Posterior cingulate gyrus (tissue), 11 donors: Measurements from ENCODE around the gene CERS3.

Experiments
- DNase-seq, 10 donors: peaks; one replicate each; pipeline versions ENCODE4 v3.0.0 to v3.0.0-alpha.2; 2020 to 2021; ENCODE audit warnings: mixed read lengths in 3 of 10
- intact Hi-C: fragments of 100-400 bp; cut with DNase I; formaldehyde crosslinking; loops from one replicate; pipeline ENCODE4 v1.15.1; 2023

CERS3 gene

GRCh38 chr15:100528833-100529428 lies at the start of gene CERS3:
Gene CERS3, minus strand, starts transcription at chr15:100528950. Its CDS starts 27,101 bp downstream, at chr15:100501849.
- intact Hi-C loops = no loop called here
- no peak for DNase-seq

GRCh38 chr15:100573526-100573925 lies 44.8 kb upstream of the CERS3 start:
- intact Hi-C loops = loop anchor here (10.0 kb wide), 1 partner anchor 639 kb away; no protein-coding TSS in a partner anchor
- DNase-seq = no peak

GRCh38 chr15:100572362-100572983 lies 43.7 kb upstream of the CERS3 start:
- no peak for DNase-seq
- intact Hi-C loops = loop anchor here (1.0 to 10.0 kb wide), 2 partner anchors 222 to 638 kb away; no protein-coding TSS in a partner anchor

- no peak for DNase-seq
- intact Hi-C loops = loop anchor here (1.0 to 10.0 kb wide), 2 partner anchors 221 to 637 kb away; no protein-coding TSS in a partner anchor
These were observed 42.9 kb upstream of the CERS3 start for GRCh38 chr15:100571592-100572167.

- peak in 1 of 10 donors; percentile 47 for DNase-seq
These were observed 42.1 kb upstream of the CERS3 start for GRCh38 chr15:100570735-100571313.

GRCh38 chr15:100570275-100570674 lies 41.5 kb upstream of the CERS3 start:
- intact Hi-C loops = loop anchor here (10.0 kb wide), 1 partner anchor 635 kb away; no protein-coding TSS in a partner anchor
- DNase-seq = no peak

More at GRCh38 chr15:100570735-100571313, 42.1 kb upstream of the CERS3 start:
- intact Hi-C loops = loop anchor here (10.0 kb wide), 1 partner anchor 636 kb away; no protein-coding TSS in a partner anchor

- intact Hi-C loops = no loop called here
- no peak for DNase-seq
These were observed 40.6 kb upstream of the CERS3 start for GRCh38 chr15:100569391-100569790.

- intact Hi-C loops = no loop called here
- no peak for DNase-seq
These were observed 38.3 kb upstream of the CERS3 start for GRCh38 chr15:100566850-100567628.

GRCh38 chr15:100565591-100565990 lies 36.8 kb upstream of the CERS3 start:
- no peak for DNase-seq
- intact Hi-C loops = no loop called here

GRCh38 chr15:100560323-100560722 lies 31.6 kb upstream of the CERS3 start:
- no peak for DNase-seq
- intact Hi-C loops = no loop called here

GRCh38 chr15:100559330-100559729 lies 30.6 kb upstream of the CERS3 start:
- intact Hi-C loops = no loop called here
- DNase-seq = no peak

- DNase-seq = peak in 3 of 10 donors; percentile 66 to 82 (median 71)
- intact Hi-C loops = no loop called here
These were observed 30.1 kb upstream of the CERS3 start for GRCh38 chr15:100558771-100559254.

- intact Hi-C loops = no loop called here
These were observed 24.7 kb upstream of the CERS3 start for GRCh38 chr15:100553468-100553867.

GRCh38 chr15:100547961-100548360 lies 19.2 kb upstream of the CERS3 start:
- DNase-seq = no peak
- intact Hi-C loops = no loop called here

More at GRCh38 chr15:100553468-100553867, 24.7 kb upstream of the CERS3 start:
- DNase-seq = no peak

- intact Hi-C loops = no loop called here
- no peak for DNase-seq
These were observed 16.2 kb upstream of the CERS3 start for GRCh38 chr15:100544946-100545345.

GRCh38 chr15:100544338-100544841 lies 15.6 kb upstream of the CERS3 start:
- peak in 1 of 10 donors; percentile 80 for DNase-seq
- intact Hi-C loops = no loop called here

- intact Hi-C loops = no loop called here
- no peak for DNase-seq
These were observed 13.5 kb upstream of the CERS3 start for GRCh38 chr15:100542290-100542689.

- no peak for DNase-seq
- intact Hi-C loops = no loop called here
These were observed 8.6 kb upstream of the CERS3 start for GRCh38 chr15:100537331-100537730.

- intact Hi-C loops = no loop called here
- no peak for DNase-seq
These were observed 8.0 kb upstream of the CERS3 start for GRCh38 chr15:100536733-100537132.

GRCh38 chr15:100533886-100534285 lies 5.1 kb upstream of the CERS3 start:
- DNase-seq = no peak
- intact Hi-C loops = no loop called here
